C4-2B (cell line): Measurements from ENCODE around the gene TRIM2.

Source experiments
- CTCF ChIP-seq: fragments of 450-650 bp; conservative IDR thresholded peaks from 2 replicates; pipeline ENCODE4 v1.5.1; 2017; ENCODE audit warnings: mild to moderate bottlenecking
- ZFX ChIP-seq: fragments of 450-650 bp; IDR thresholded peaks from 2 replicates; pipeline ENCODE4 v1.6.1; 2017

DNA sequence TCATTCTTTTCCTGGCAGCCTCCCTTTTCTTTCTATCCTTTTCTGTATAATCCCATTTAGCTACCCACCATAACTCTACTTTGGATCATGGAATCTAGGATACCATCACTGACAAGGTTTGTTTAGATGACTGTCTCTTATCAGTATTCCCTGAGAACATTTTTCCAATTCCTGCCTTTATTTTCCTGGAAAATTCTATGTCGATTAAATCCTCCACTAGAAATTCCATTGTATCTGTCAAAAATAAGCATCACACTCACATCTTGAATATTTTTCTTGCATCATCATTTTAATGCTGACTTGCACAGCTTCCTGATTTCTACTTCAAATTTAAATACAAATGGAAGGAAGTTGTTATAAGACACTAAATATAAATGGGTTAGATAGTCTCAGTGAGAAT lies 20.2 kb downstream of the TRIM2 start:
- TF ChIP-seq CTCF (no peak), ZFX (no peak)
